ENCODE data around the gene USP19. TPM values are rescaled to one million over a fixed set of nuclear protein-coding genes. Genes with fewer than 3 reads are reported as not detected.

Gene USP19
- polyA plus RNA-seq, 2 of the 4 experiments (the other 2 are of a cell fraction): 21.6 to 30.5 TPM

- DNase-seq (ENCODE audit: low read depth in 1 of 2, low spot score in 1 of 2) (no peak), ATAC-seq (no peak), FAIRE-seq (no peak)
- 95% methylated on average over 11 of the region's 12 CpGs for WGBS (ENCODE audit: missing lambda C conversion rate)
- Histone ChIP-seq H3K9me3 (no peaks in the 10 kb centered on the region), H3K4me2 (no peak overlapping the region), H3K27ac (no peak overlapping the region), H3K4me3 (no peak overlapping the region), H3K4me1 (peaks cover 14% of the 10 kb centered on the region)
- POLR2A ChIA-PET: interaction anchor here (1.6 kb wide), 1 partner anchor 11 kb away, joined by 26 read pairs; the partner anchor contains the start of gene LAMB2
- CTCF ChIA-PET: interaction anchor here (1.4 kb wide), 1 partner anchor 108 kb away, joined by 3 read pairs; no protein-coding TSS in a partner anchor
- TF ChIP-seq HOXB13 (CRISPR knock-in tag; IDR thresholded peaks at IDR 0.05; ENCODE audit: low read depth) (no peak), USF2 (IDR thresholded peaks at IDR 0.05) (no peak)
These were observed 1.4 kb upstream of the USP19 start for GRCh38 chr3:49122022-49122421.

- FAIRE-seq: no peak
- DNase-seq (ENCODE audit: low read depth in 1 of 2, low spot score in 1 of 2): no peak
- peak overlapping the region; percentile 93 for H3K4me3 ChIP-seq
- H3K9me3 ChIP-seq: no peaks in the 10 kb centered on the region
- TF ChIP-seq RNF2 (IDR thresholded peaks at IDR 0.05; ENCODE audit: borderline replicate concordance, low read depth) (no peak), NFE2L2 (conservative IDR thresholded peaks at IDR 0.05; ENCODE audit: low read length) (no peak), KDM1A (IDR thresholded peaks at IDR 0.05; ENCODE audit: low read depth) (no peak), POLR2A (IDR thresholded peaks at IDR 0.05; ENCODE audit: low read length) (no peak), FOSL2 (IDR thresholded peaks at IDR 0.05) (no peak), FOSL2 (CRISPR knock-in tag; IDR thresholded peaks at IDR 0.05) (no peak), EHMT2 (IDR thresholded peaks at IDR 0.05; ENCODE audit: low read depth) (no peak), EHF (CRISPR knock-in tag; IDR thresholded peaks at IDR 0.05) (no peak), CEBPB (IDR thresholded peaks at IDR 0.05) (no peak), SMC3 (IDR thresholded peaks at IDR 0.05) (no peak), HES2 (IDR thresholded peaks at IDR 0.05) (no peak), ZSCAN20 (CRISPR knock-in tag; IDR thresholded peaks at IDR 0.05) (no peak)
- 86% methylated on average over 16 of the region's 17 CpGs for WGBS (ENCODE audit: missing lambda C conversion rate)
- peak overlapping the region; percentile 93 to 99 for H3K27ac ChIP-seq
- ATAC-seq: peak; percentile 32 to 48; a peak in 3 of 6 replicates
- ChIA-PET CTCF (interaction anchor here (0.6 to 1.0 kb wide), 4 partner anchors 13 to 347 kb away, joined by 3 read pairs; no protein-coding TSS in a partner anchor), POLR2A (interaction anchor here (0.6 to 1.6 kb wide), 15 partner anchors 8 to 443 kb away, joined by 3 to 26 read pairs (median 4); partner anchors contain the start of genes DALRD3, IMPDH2, LAMB2 and QARS1)
- H3K4me1 ChIP-seq: peaks cover 14% of the 10 kb centered on the region
- peak overlapping the region; percentile 93 for H3K4me2 ChIP-seq
These were observed 611 bp upstream of the USP19 start for GRCh38 chr3:49121132-49121736.

GRCh38 chr3:49120096-49120437 is 556 bp downstream of the USP19 start:
- ChIA-PET CTCF (interaction anchor here (1.7 kb wide), 1 partner anchor 25 kb away, joined by 7 read pairs; no protein-coding TSS in a partner anchor), POLR2A (interaction anchor here (1.0 to 1.4 kb wide), 5 partner anchors 9 to 91 kb away, joined by 3 to 12 read pairs (median 5); partner anchors contain the start of genes IMPDH2 and QRICH1)
- peaks cover 14% of the 10 kb centered on the region for H3K4me1 ChIP-seq
- TF ChIP-seq POLR2A (IDR thresholded peaks at IDR 0.05; ENCODE audit: low read length): no peak
- no peak for TF ChIP-seq REST (IDR thresholded peaks at IDR 0.05)
- no peak for TF ChIP-seq MYC (IDR thresholded peaks at IDR 0.05; ENCODE audit: borderline replicate concordance, low read length)
- no peak for TF ChIP-seq RFX5 (IDR thresholded peaks at IDR 0.05)
- no peaks in the 10 kb centered on the region for H3K9me3 ChIP-seq
- peak overlapping the region; percentile 93 for H3K4me2 ChIP-seq
- DNase-seq (ENCODE audit: low read depth in 1 of 2, low spot score in 1 of 2): peak in 1 of 2 experiments; percentile 17
- H3K27ac ChIP-seq: peak overlapping the region; percentile 93 to 99
- no peak for FAIRE-seq
- peak; percentile 4 to 11; a peak in 3 of 6 replicates for ATAC-seq
- H3K4me3 ChIP-seq: peak overlapping the region; percentile 93
- 0% methylated on average over 1 of the region's 9 CpGs for WGBS (ENCODE audit: missing lambda C conversion rate)

Data from A549 (cell line).